Peyer's patch (tissue), 4 donors: ENCODE measurements around the gene NTNG2. TPM values are rescaled to one million over a fixed set of nuclear protein-coding genes. Genes with fewer than 3 reads are reported as not detected.
"Not testable (repeated sequence)": the region's sequence is repeated elsewhere in the genome, so short reads cannot be mapped to it uniquely, and the experiment has no call there.

Experiments used
- DNase-seq, 3 donors: peaks; one replicate each; pipeline ENCODE4 v3.0.0-alpha.2; 2017 to 2019
- H3K27ac ChIP-seq, 4 donors: fragments of 200-600 bp; sonication (generic); one replicate each; pipeline ENCODE4 v1.5.1; 2016 to 2019
- H3K27me3 ChIP-seq, 2 donors: fragments of 200-600 bp; sonication (generic); one replicate each; pipeline ENCODE4 v1.5.1; 2019
- H3K36me3 ChIP-seq, 3 donors: fragments of 200-600 bp; sonication (generic); one replicate each; pipeline ENCODE4 v1.5.1; 2016 to 2019
- H3K4me1 ChIP-seq, 4 donors: fragments of 200-600 bp; sonication (generic); one replicate each; pipeline ENCODE4 v1.5.1; 2016 to 2019
- H3K4me3 ChIP-seq, 4 donors: fragments of 200-600 bp; sonication (generic); 1 replicate in 3 of 4; 2 replicates in 1 of 4; pipeline ENCODE4 v1.5.1; 2016 to 2019; ENCODE audit warnings: mild to moderate bottlenecking in 1 of 4
- H3K9me3 ChIP-seq, 4 donors: fragments of 200-600 bp; sonication (generic); one replicate each; pipeline ENCODE4 v1.5.1; 2016 to 2019; ENCODE audit warnings: mild to moderate bottlenecking in 1 of 4
- CTCF ChIP-seq, 6 experiments: fragments of 450-650 bp in 4 of 6; fragments of 200-600 bp in 2 of 6; sonication (generic) in 1 of 6; IDR thresholded peaks; one replicate each; pipeline ENCODE4 v1.5.1; 2017 to 2019; ENCODE audit warnings: antibody characterized with exemption in 6 of 6, mild to moderate bottlenecking in 3 of 6, moderate library complexity in 1 of 6
- POLR2A ChIP-seq, 2 donors: fragments of 450-650 bp; IDR thresholded peaks; one replicate each; pipeline ENCODE4 v1.5.1; 2017; ENCODE audit warnings: antibody characterized with exemption in 2 of 2, mild to moderate bottlenecking in 2 of 2, moderate library complexity in 2 of 2
- total RNA-seq, 4 donors: library from RNA; depleted of rRNA; stranded (reverse); fragments of >200 nt; gene quantifications; one replicate each; pipeline ENCODE4 v1.1.0, GENCODE V29; 2016

NTNG2 gene
- total RNA-seq, 4 donors from 2014 or later = 0.18 to 9.1 (median 1.0) TPM

GRCh38 chr9:132124800-132125199 is 37.1 kb upstream of the NTNG2 start:
- TF ChIP-seq POLR2A (IDR thresholded peaks at IDR 0.05) = no peak
- no peak overlapping the region for H3K4me3 ChIP-seq
- no peaks in the 10 kb centered on the region for H3K27me3 ChIP-seq

GRCh38 chr9:132125361-132125760 is 36.5 kb upstream of the NTNG2 start:
- Histone ChIP-seq H3K4me1 (no peaks in the 10 kb centered on the region), H3K27ac (no peak overlapping the region), H3K36me3 (no peaks in the 10 kb centered on the region), H3K9me3 (no peaks in the 10 kb centered on the region), H3K27me3 (no peaks in the 10 kb centered on the region), H3K4me3 (no peak overlapping the region)
- DNase-seq = no peak
- no peak for TF ChIP-seq POLR2A (IDR thresholded peaks at IDR 0.05)
- TF ChIP-seq CTCF (IDR thresholded peaks at IDR 0.05) = no peak

More at GRCh38 chr9:132124800-132125199, 37.1 kb upstream of the NTNG2 start:
- no peak overlapping the region for H3K27ac ChIP-seq
- H3K36me3 ChIP-seq = no peaks in the 10 kb centered on the region
- H3K9me3 ChIP-seq = no peaks in the 10 kb centered on the region
- DNase-seq = no peak
- no peaks in the 10 kb centered on the region for H3K4me1 ChIP-seq

GRCh38 chr9:132125944-132126679 is 35.7 kb upstream of the NTNG2 start:
- Histone ChIP-seq H3K9me3 (no peaks in the 10 kb centered on the region), H3K36me3 (no peaks in the 10 kb centered on the region), H3K4me1 (no peaks in the 10 kb centered on the region), H3K27me3 (no peaks in the 10 kb centered on the region), H3K4me3 (no peak overlapping the region), H3K27ac (no peak overlapping the region)
- TF ChIP-seq CTCF (IDR thresholded peaks at IDR 0.05) (no peak), POLR2A (IDR thresholded peaks at IDR 0.05) (no peak)
- no peak for DNase-seq

- H3K4me1 ChIP-seq = no peaks in the 10 kb centered on the region
- no peak overlapping the region for H3K27ac ChIP-seq
- no peak for DNase-seq
- H3K36me3 ChIP-seq = no peaks in the 10 kb centered on the region
- no peaks in the 10 kb centered on the region for H3K9me3 ChIP-seq
- H3K27me3 ChIP-seq = no peaks in the 10 kb centered on the region
- no peak for TF ChIP-seq CTCF (IDR thresholded peaks at IDR 0.05)
- TF ChIP-seq POLR2A (IDR thresholded peaks at IDR 0.05) = no peak
- H3K4me3 ChIP-seq = no peak overlapping the region
Observed at GRCh38 chr9:132126680-132127236, 35.1 kb upstream of the NTNG2 start.

GRCh38 chr9:132127888-132128534 is 33.8 kb upstream of the NTNG2 start:
- H3K4me3 ChIP-seq = no peak overlapping the region
- peak in 1 of 3 donors; percentile 13 for DNase-seq
- no peaks in the 10 kb centered on the region for H3K4me1 ChIP-seq
- TF ChIP-seq CTCF (IDR thresholded peaks at IDR 0.05) (no peak), POLR2A (IDR thresholded peaks at IDR 0.05) (no peak)
- no peaks in the 10 kb centered on the region for H3K27me3 ChIP-seq
- no peaks in the 10 kb centered on the region for H3K36me3 ChIP-seq
- H3K9me3 ChIP-seq = no peaks in the 10 kb centered on the region
- no peak overlapping the region for H3K27ac ChIP-seq

GRCh38 chr9:132129535-132129934 is 32.3 kb upstream of the NTNG2 start:
- Histone ChIP-seq H3K4me3 (no peak overlapping the region), H3K4me1 (no peaks in the 10 kb centered on the region), H3K36me3 (no peaks in the 10 kb centered on the region), H3K9me3 (no peaks in the 10 kb centered on the region), H3K27ac (no peak overlapping the region), H3K27me3 (no peaks in the 10 kb centered on the region)
- DNase-seq = peak in 1 of 3 donors; percentile 16
- TF ChIP-seq CTCF (IDR thresholded peaks at IDR 0.05) = no peak
- no peak for TF ChIP-seq POLR2A (IDR thresholded peaks at IDR 0.05)

- DNase-seq = peak in 1 of 3 donors; percentile 12
- H3K27me3 ChIP-seq, H3K9me3 ChIP-seq, H3K27ac ChIP-seq, H3K4me3 ChIP-seq, H3K36me3 ChIP-seq, H3K4me1 ChIP-seq: not testable (repeated sequence)
Observed at GRCh38 chr9:132134085-132134484, 27.8 kb upstream of the NTNG2 start.
